DND-41 (cell line): Measurements from ENCODE around the gene RNGTT.

Experiments
- ATAC-seq: fragments of 200-7000 bp; cut with Tn5 transposase; 3 replicates; pipeline ENCODE4 v1.9.1; 2021; ENCODE audit warnings: low read depth; ENCODE audit not compliant: insufficient read depth
- DNase-seq: peaks from one replicate; pipeline ENCODE4 v3.0.0-alpha.2; 2020
- H2AFZ ChIP-seq: 2 replicates; pipeline ENCODE4 v1.6.0; 2012; ENCODE audit warnings: low read depth, low read length
- H3K27ac ChIP-seq: 2 replicates; pipeline ENCODE4 v1.5.1; 2012; ENCODE audit warnings: low read length, inconsistent platforms
- H3K27me3 ChIP-seq: fragments of 200-600 bp; sonication (generic); 2 replicates; pipeline ENCODE4 v1.6.0; 2012; ENCODE audit warnings: low read length, mild to moderate bottlenecking, inconsistent platforms; ENCODE audit not compliant: insufficient read depth, poor library complexity
- H3K36me3 ChIP-seq: 2 replicates; pipeline ENCODE4 v1.5.1; 2012; ENCODE audit warnings: low read length, inconsistent platforms; ENCODE audit not compliant: insufficient read depth
- H3K4me1 ChIP-seq: 2 replicates; pipeline ENCODE4 v1.5.1; 2012; ENCODE audit warnings: mild to moderate bottlenecking, low read length; ENCODE audit not compliant: insufficient read depth
- H3K4me2 ChIP-seq: 2 replicates; pipeline ENCODE4 v1.6.0; 2012; ENCODE audit warnings: mild to moderate bottlenecking, moderate library complexity, low read length, inconsistent platforms; ENCODE audit not compliant: insufficient read depth
- H3K4me3 ChIP-seq, 2 experiments: fragments of 200-600 bp in 1 of 2; shearing (Covaris generic) in 1 of 2; 2 replicates each; pipeline ENCODE4 v1.5.1; 2012 to 2016; ENCODE audit warnings: inconsistent platforms in 2 of 2, low read length in 2 of 2, mild to moderate bottlenecking in 2 of 2, low read depth in 1 of 2, moderate library complexity in 1 of 2
- H3K79me2 ChIP-seq: 2 replicates; pipeline ENCODE4 v1.6.0; 2012; ENCODE audit warnings: low read length, inconsistent platforms; ENCODE audit not compliant: insufficient read depth
- H3K9ac ChIP-seq: 2 replicates; pipeline ENCODE4 v1.6.0; 2012; ENCODE audit warnings: low read depth, mild to moderate bottlenecking, inconsistent platforms, low read length, moderate library complexity
- H3K9me3 ChIP-seq: 2 replicates; pipeline ENCODE4 v1.5.1; 2012; ENCODE audit warnings: low read length, moderate library complexity, mild to moderate bottlenecking, inconsistent platforms; ENCODE audit not compliant: insufficient read depth, severe bottlenecking
- H4K20me1 ChIP-seq: 2 replicates; pipeline ENCODE4 v1.6.0; 2012; ENCODE audit warnings: low read length; ENCODE audit not compliant: insufficient read depth
- CTCF ChIP-seq: IDR thresholded peaks from 2 replicates; pipeline ENCODE4 v1.5.1; 2012; ENCODE audit warnings: borderline replicate concordance, low read length, moderate library complexity, mild to moderate bottlenecking; ENCODE audit not compliant: poor library complexity, severe bottlenecking; ENCODE audit errors: extremely low read depth
- EZH2 ChIP-seq: IDR thresholded peaks from 3 replicates; pipeline ENCODE4 v1.6.1; 2012; ENCODE audit warnings: borderline replicate concordance, low read depth, mild to moderate bottlenecking, moderate library complexity, low read length, inconsistent platforms; ENCODE audit not compliant: severe bottlenecking

Gene RNGTT

GRCh38 chr6:88963139-88964090, at the start of gene RNGTT:
RNGTT (minus strand) TSS chr6:88963618; CDS start chr6:88963409, 209 bp downstream.
- peaks cover 58% of the 10 kb centered on the region for H3K79me2 ChIP-seq
- H3K9me3 ChIP-seq: no peaks in the 10 kb centered on the region
- peaks cover 8% of the 10 kb centered on the region; the same call in 1 of the 2 replicates for H4K20me1 ChIP-seq
- H3K4me3 ChIP-seq: peak within 1 kb of the TSS; percentile 98 to 99
- no peaks in the 10 kb centered on the region for H3K27me3 ChIP-seq
- H3K36me3 ChIP-seq: peaks cover 8% of the 10 kb centered on the region
- ATAC-seq: peak; percentile 98
- H3K27ac ChIP-seq: peak within 1 kb of the TSS; percentile 85
- peak within 1 kb of the TSS; percentile 84 for H3K9ac ChIP-seq
- peaks cover 35% of the 10 kb centered on the region for H3K4me1 ChIP-seq
- TF ChIP-seq CTCF: no peak
- no peak for TF ChIP-seq EZH2
- H2AFZ ChIP-seq: peak within 1 kb of the TSS; percentile 98
- DNase-seq: peak; percentile 99
- peak within 1 kb of the TSS; percentile 70 for H3K4me2 ChIP-seq

- Histone ChIP-seq H3K79me2 (no peaks in the 10 kb centered on the region), H2AFZ (peak overlapping the region; percentile 50)
Measured at GRCh38 chr6:89011436-89011835, 48.0 kb upstream of the RNGTT start.

GRCh38 chr6:89010825-89011224, 47.4 kb upstream of the RNGTT start:
- Histone ChIP-seq H3K4me3 (no peak overlapping the region), H2AFZ (no peak overlapping the region; the same call in 1 of the 2 replicates), H3K4me2 (no peak overlapping the region), H3K36me3 (no peaks in the 10 kb centered on the region), H4K20me1 (no peaks in the 10 kb centered on the region), H3K9ac (no peak overlapping the region), H3K79me2 (no peaks in the 10 kb centered on the region), H3K4me1 (no peaks in the 10 kb centered on the region), H3K9me3 (no peaks in the 10 kb centered on the region), H3K27ac (no peak overlapping the region), H3K27me3 (no peaks in the 10 kb centered on the region)
- no peak for TF ChIP-seq CTCF
- TF ChIP-seq EZH2: no peak
- ATAC-seq (no peak), DNase-seq (no peak)

More at GRCh38 chr6:89011436-89011835, 48.0 kb upstream of the RNGTT start:
- no peaks in the 10 kb centered on the region for H3K9me3 ChIP-seq
- DNase-seq (no peak), ATAC-seq (no peak)
- H4K20me1 ChIP-seq: no peaks in the 10 kb centered on the region
- H3K4me3 ChIP-seq: no peak overlapping the region
- H3K9ac ChIP-seq: no peak overlapping the region
- no peak for TF ChIP-seq CTCF
- no peak for TF ChIP-seq EZH2
- H3K27me3 ChIP-seq: no peaks in the 10 kb centered on the region
- H3K27ac ChIP-seq: no peak overlapping the region
- no peaks in the 10 kb centered on the region for H3K4me1 ChIP-seq
- no peak overlapping the region for H3K4me2 ChIP-seq
- no peaks in the 10 kb centered on the region for H3K36me3 ChIP-seq
